Ovary (tissue), 9 donors: ENCODE data around the gene ABLIM1. TPM values are rescaled to one million over a fixed set of nuclear protein-coding genes. Genes with fewer than 3 reads are reported as not detected.

Source experiments
- DNase-seq, 5 donors: peaks; one replicate each; pipeline ENCODE4 v3.0.0-alpha.2; 2019 to 2020
- H3K27ac ChIP-seq, 2 donors: fragments of 200-600 bp; one replicate each; pipeline versions ENCODE4 v1.5.1 to v1.8.0; 2019 to 2022
- H3K27me3 ChIP-seq: fragments of 200-600 bp; one replicate; pipeline ENCODE4 v1.8.0; 2022
- H3K36me3 ChIP-seq: fragments of 200-600 bp; sonication (generic); one replicate; pipeline ENCODE4 v1.5.1; 2019
- H3K4me1 ChIP-seq: one replicate; pipeline ENCODE4 v1.8.1; 2013; ENCODE audit warnings: mild to moderate bottlenecking, moderate library complexity; ENCODE audit not compliant: insufficient read depth
- H3K4me3 ChIP-seq: fragments of 200-600 bp; sonication (generic); one replicate; pipeline ENCODE4 v1.5.1; 2017
- H3K9me3 ChIP-seq, 2 donors: fragments of 200-600 bp in 1 of 2; sonication (generic) in 1 of 2; one replicate each; pipeline versions ENCODE4 v1.5.1 to v1.8.1; 2013 to 2019; ENCODE audit warnings: mild to moderate bottlenecking in 1 of 2, moderate library complexity in 1 of 2
- CTCF ChIP-seq, 3 donors: fragments of 450-650 bp in 2 of 3; fragments of 200-600 bp in 1 of 3; IDR thresholded peaks; one replicate each; pipeline versions ENCODE4 v1.5.1 to v1.8.0; 2016 to 2022; ENCODE audit warnings: antibody characterized with exemption in 3 of 3, mild to moderate bottlenecking in 1 of 3
- EP300 ChIP-seq: sonication (generic); formaldehyde crosslinking; IDR thresholded peaks from one replicate; pipeline ENCODE4 v1.6.1; 2017; ENCODE audit warnings: antibody characterized with exemption
- POLR2A ChIP-seq: fragments of 450-650 bp; IDR thresholded peaks from one replicate; pipeline ENCODE4 v1.6.1; 2017; ENCODE audit warnings: antibody characterized with exemption, mild to moderate bottlenecking, moderate library complexity
- WGBS, 3 donors: extraction: QIAGEN DNeasy Blood & Tissue Kit in 1 of 3; methylation state at CpG; one replicate each; pipeline versions ENCODE4 v1.1.5 to v1.1.7; 2013 to 2017; 5-methylcytosine and 5-hydroxymethylcytosine counted together
- intact Hi-C, 4 donors: fragments of 100-400 bp; cut with DNase I; formaldehyde crosslinking; loops; one replicate each; pipeline versions ENCODE4 v1.11.0 to v1.15.1; 2022 to 2023
- polyA plus RNA-seq, 2 donors: library from polyadenylated mRNA; stranded (reverse); fragments of 200-250 nt in 1 of 2; fragments of 350-450 nt in 1 of 2; fragmentation: Illumina TruSeq in 1 of 2; extraction: RNeasy Lipid Tissue Mini Kit (QIAGEN cat#74804) in 1 of 2; gene quantifications; one replicate each; pipeline ENCODE4 v1.2.3, GENCODE V29; 2013 to 2014
- total RNA-seq, 7 donors: library from RNA; depleted of rRNA in 2 of 7; stranded (reverse); fragments of >200 nt in 2 of 7; fragmentation: NEBNext Ultra II Directional in 3 of 7; extraction: Animal tissue kit (Norgen Biotek cat#: 25700) in 3 of 7; gene quantifications; one replicate each; pipeline versions ENCODE4 v1.1.0 to v1.2.4, GENCODE V29; 2016 to 2023
- donor health status: DM: no; HTN: no; CAD: no; lungs with moderate emphysema.
- donor health status: DM: no; HTN: no; CAD: no.
- donor health status: Bipolar disorder and iron deficiency.
- donor health status: DM: yes; HTN: yes; CAD: no.
- donor health status: DM: no; HTN: no; CAD: no.
- donor health status: DM: yes; HTN: yes; CAD: no.

ABLIM1 gene
- total and polyA plus RNA-seq, 9 donors, result 155 to 505 (median 283) TPM

- WGBS, 3 donors, result 11 to 14% (median 12%) methylated on average over 6 of the region's 6 CpGs
- Histone ChIP-seq H3K27ac (peak overlapping the region in 1 of 2 donors; percentile 33), H3K4me1 (peaks cover 28% of the 10 kb centered on the region)
Observed at GRCh38 chr10:114479307-114479706, 178.8 kb downstream of the ABLIM1 start.

GRCh38 chr10:114478281-114478680 lies 179.8 kb downstream of the ABLIM1 start:
- WGBS, 3 donors, result 74 to 85% (median 83%) methylated on average over 2 of the region's 2 CpGs
- Histone ChIP-seq H3K27me3 (no peaks in the 10 kb centered on the region), H3K9me3 (no peaks in the 10 kb centered on the region), H3K4me1 (peaks cover 23% of the 10 kb centered on the region), H3K36me3 (no peaks in the 10 kb centered on the region), H3K4me3 (no peak overlapping the region), H3K27ac (peak overlapping the region in 1 of 2 donors; percentile 76)
- intact Hi-C loops, result loop anchor here in 2 of 4 donors (5.0 to 10.0 kb wide), 3 partner anchors 39 to 307 kb away; no protein-coding TSS in a partner anchor
- TF ChIP-seq POLR2A, result no peak
- no peak for TF ChIP-seq EP300
- peak in 1 of 5 donors; percentile 47 for DNase-seq

More at GRCh38 chr10:114479307-114479706, 178.8 kb downstream of the ABLIM1 start:
- H3K4me3 ChIP-seq, result no peak overlapping the region
- intact Hi-C loops, result loop anchor here in 2 of 4 donors (5.0 to 10.0 kb wide), 3 partner anchors 38 to 305 kb away; no protein-coding TSS in a partner anchor
- H3K27me3 ChIP-seq, result no peaks in the 10 kb centered on the region
- no peaks in the 10 kb centered on the region for H3K36me3 ChIP-seq
- no peaks in the 10 kb centered on the region for H3K9me3 ChIP-seq
- TF ChIP-seq POLR2A (no peak), EP300 (no peak), CTCF (IDR thresholded peaks at IDR 0.05) (no peak)
- DNase-seq, result peak in 3 of 5 donors; percentile 51 to 63 (median 55)

GRCh38 chr10:114477285-114477684 lies 180.8 kb downstream of the ABLIM1 start:
- no peaks in the 10 kb centered on the region for H3K27me3 ChIP-seq
- H3K36me3 ChIP-seq, result no peaks in the 10 kb centered on the region
- peak overlapping the region; percentile 40 to 76 for H3K27ac ChIP-seq
- no peak overlapping the region for H3K4me3 ChIP-seq
- TF ChIP-seq EP300 (peak; percentile 43), POLR2A (peak; percentile 26), CTCF (IDR thresholded peaks at IDR 0.05) (no peak)
- no peaks in the 10 kb centered on the region for H3K9me3 ChIP-seq
- intact Hi-C loops, result loop anchor here in 2 of 4 donors (5.0 to 10.0 kb wide), 3 partner anchors 40 to 308 kb away; no protein-coding TSS in a partner anchor
- 19 to 35% (median 34%) methylated on average over 7 of the region's 7 CpGs for WGBS, 3 donors
- peaks cover 16% of the 10 kb centered on the region for H3K4me1 ChIP-seq
- DNase-seq, result peak; percentile 44 to 87 (median 77)

GRCh38 chr10:114474989-114475388 lies 183.1 kb downstream of the ABLIM1 start:
- 92 to 97% (median 97%) methylated on average over 5 of the region's 5 CpGs for WGBS, 3 donors
- H3K27me3 ChIP-seq, result no peaks in the 10 kb centered on the region
- H3K27ac ChIP-seq, result no peak overlapping the region
- H3K4me1 ChIP-seq, result peaks cover 18% of the 10 kb centered on the region
- no peaks in the 10 kb centered on the region for H3K9me3 ChIP-seq
- H3K36me3 ChIP-seq, result no peaks in the 10 kb centered on the region
- no peak for DNase-seq
- intact Hi-C loops, result loop anchor here in 3 of 4 donors (5.0 to 10.0 kb wide), 4 partner anchors 42 to 310 kb away; no protein-coding TSS in a partner anchor
- TF ChIP-seq CTCF (IDR thresholded peaks at IDR 0.05), result no peak
- TF ChIP-seq EP300, result no peak
- no peak for TF ChIP-seq POLR2A
- H3K4me3 ChIP-seq, result no peak overlapping the region

- H3K4me3 ChIP-seq, result no peak overlapping the region
- intact Hi-C loops, result loop anchor here in 2 of 4 donors (5.0 to 10.0 kb wide), 2 partner anchors 69 to 311 kb away; no protein-coding TSS in a partner anchor
- peaks cover 12% of the 10 kb centered on the region for H3K4me1 ChIP-seq
- 58 to 65% (median 59%) methylated on average over 3 of the region's 3 CpGs for WGBS, 3 donors
- TF ChIP-seq EP300, result no peak
- no peak for TF ChIP-seq CTCF (IDR thresholded peaks at IDR 0.05)
- TF ChIP-seq POLR2A, result no peak
- H3K27ac ChIP-seq, result no peak overlapping the region
- H3K27me3 ChIP-seq, result no peaks in the 10 kb centered on the region
- H3K36me3 ChIP-seq, result no peaks in the 10 kb centered on the region
- DNase-seq, result no peak
- H3K9me3 ChIP-seq, result no peaks in the 10 kb centered on the region
Observed at GRCh38 chr10:114473776-114474175, 184.3 kb downstream of the ABLIM1 start.
